ENCODE results near the gene ADD3. TPM values are rescaled to one million over a fixed set of nuclear protein-coding genes. Genes with fewer than 3 reads are reported as not detected.

Gene ADD3
- total RNA-seq, 2 donors from 2014 or later = 60.3 to 123 TPM

DNA sequence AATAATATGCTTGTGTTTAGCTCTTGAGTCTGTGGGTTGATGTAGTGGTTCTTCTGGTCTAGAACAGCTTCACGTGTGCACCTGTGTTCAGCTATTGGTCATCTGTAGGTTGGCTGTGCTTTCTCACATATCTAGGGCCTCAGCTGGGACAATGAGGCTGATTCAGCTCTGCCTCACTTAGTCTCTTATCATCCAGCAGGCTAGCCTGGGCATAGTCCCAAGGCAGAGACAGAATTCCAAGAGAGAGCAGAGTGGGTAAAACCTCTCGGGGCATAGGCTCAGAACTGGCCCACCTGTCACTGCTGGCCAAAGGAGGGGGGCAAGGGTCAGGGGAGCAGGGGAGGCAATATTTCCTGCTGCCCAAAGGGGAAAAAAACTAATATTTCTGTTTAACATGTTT lies 167.6 kb downstream of the ADD3 start:
- no peaks in the 10 kb centered on the region for H3K36me3 Mint-ChIP-seq
- DNase-seq (ENCODE audit: low spot score in 2 of 2) (no peak), ATAC-seq (no peak)
- no peaks in the 10 kb centered on the region for H3K9me3 Mint-ChIP-seq
- H3K27ac Mint-ChIP-seq = no peak overlapping the region

DNA sequence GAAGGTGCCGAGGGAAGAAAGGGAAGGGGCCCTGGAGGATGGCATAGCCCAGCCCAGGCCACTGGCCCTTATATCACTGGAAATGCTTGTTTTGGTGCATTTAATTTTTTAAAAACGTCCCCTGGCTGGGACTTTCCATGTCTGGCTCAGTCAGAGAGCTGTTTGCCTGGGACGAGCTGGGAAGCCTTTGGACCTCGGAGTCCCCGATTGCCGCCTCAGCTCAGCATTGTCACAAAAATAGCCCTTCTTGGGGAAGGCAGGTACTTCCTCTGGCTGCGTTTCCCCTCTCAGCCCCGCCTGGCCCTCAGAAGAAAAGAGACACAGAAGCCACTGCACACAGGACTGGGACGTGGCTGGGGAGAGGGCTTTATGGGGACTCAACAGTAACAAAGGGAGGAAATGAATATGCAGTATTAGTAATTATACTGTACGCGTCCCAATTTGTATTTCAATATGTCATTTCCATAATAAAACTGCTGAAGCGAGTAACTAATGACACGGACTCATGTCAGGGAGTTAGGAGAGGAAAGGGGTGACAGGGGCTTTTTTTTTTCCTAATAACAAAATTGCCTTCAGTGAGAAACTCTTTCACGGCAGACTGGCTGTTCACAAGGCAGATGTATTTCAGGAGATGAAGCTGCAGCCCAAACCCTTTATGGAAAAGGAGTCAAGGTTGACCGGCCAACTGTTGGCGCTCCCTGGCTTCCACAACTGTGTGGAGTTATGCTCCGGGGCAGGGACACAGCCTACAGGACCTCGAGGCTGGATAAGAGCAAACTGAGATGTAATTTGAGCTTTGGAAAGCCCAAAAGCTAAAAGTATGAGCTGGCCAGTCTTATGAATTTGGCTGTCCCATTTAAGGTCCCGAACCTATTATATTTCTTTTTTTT lies 168.6 kb downstream of the ADD3 start:
- Mint-ChIP-seq H3K36me3 (no peaks in the 10 kb centered on the region), H3K9me3 (no peaks in the 10 kb centered on the region), H3K27ac (no peak overlapping the region)
- DNase-seq (ENCODE audit: low spot score in 2 of 2) (no peak), ATAC-seq (no peak)

DNA sequence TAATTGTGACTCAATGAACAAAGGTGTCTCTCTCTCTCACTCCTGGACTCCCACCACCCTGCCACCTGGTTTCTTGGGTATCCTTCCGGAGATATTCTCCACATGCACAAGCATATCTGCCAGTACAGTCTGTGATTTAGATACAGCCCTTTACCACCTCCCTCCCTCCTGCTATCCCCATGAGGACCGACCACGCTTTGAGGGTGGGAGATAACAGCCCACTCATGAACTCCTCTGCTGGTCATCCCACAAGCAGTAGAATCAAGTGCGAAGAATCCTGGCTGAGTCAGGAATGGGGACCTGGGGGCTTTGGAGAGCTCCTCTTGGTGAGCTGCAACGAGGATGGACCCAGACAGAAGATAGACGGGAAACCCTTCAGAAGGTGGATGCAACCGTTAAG lies 171.4 kb downstream of the ADD3 start:
- ATAC-seq (no peak), DNase-seq (ENCODE audit: low spot score in 2 of 2) (no peak)
- Mint-ChIP-seq H3K36me3 (no peaks in the 10 kb centered on the region), H3K9me3 (no peaks in the 10 kb centered on the region), H3K27ac (no peak overlapping the region)

DNA sequence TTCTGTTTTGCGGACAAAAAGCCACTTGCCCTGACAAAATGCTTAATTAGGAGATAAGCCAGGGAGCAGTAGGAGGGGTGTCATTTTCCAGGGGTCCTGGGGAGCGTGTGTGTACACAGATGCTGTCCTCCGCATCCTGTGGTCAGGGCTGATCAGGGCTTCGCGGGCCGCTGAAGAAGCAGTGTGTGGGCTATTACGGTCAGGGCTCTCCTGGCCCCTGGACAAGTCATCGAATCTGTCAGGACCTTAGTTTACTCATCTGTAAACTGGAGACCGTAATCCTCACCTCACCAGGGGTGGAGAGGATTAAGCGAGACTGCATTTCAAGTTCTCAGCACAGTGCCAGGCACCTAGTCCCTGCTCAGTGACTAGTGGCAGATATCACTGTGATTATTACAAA lies 173.7 kb downstream of the ADD3 start:
- Mint-ChIP-seq H3K9me3 (no peaks in the 10 kb centered on the region), H3K27ac (no peak overlapping the region), H3K36me3 (no peaks in the 10 kb centered on the region)
- no peak for DNase-seq (ENCODE audit: low spot score in 2 of 2)
- no peak for ATAC-seq

DNA sequence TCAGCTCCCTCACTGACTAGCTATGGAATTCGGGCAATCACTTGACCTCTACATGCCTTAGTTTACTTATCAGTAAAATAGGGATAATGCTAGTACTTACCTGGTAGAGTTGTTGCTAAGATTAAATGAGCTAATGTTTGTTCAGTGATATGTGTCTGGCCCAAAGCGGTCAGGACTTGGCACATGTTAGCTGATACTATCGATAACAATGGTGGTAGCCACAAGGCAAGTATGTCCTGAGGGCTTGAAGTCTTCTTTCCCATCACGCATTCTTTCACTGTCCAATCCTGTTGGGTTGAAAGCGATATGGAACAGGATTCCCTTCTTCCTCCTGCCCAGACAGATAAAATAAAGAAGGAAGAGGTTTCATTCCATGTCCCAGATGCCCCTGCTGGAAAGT lies 174.1 kb downstream of the ADD3 start:
- Mint-ChIP-seq H3K36me3 (no peaks in the 10 kb centered on the region), H3K27ac (no peak overlapping the region), H3K9me3 (no peaks in the 10 kb centered on the region)
- ATAC-seq = no peak
- no peak for DNase-seq (ENCODE audit: low spot score in 2 of 2)

DNA sequence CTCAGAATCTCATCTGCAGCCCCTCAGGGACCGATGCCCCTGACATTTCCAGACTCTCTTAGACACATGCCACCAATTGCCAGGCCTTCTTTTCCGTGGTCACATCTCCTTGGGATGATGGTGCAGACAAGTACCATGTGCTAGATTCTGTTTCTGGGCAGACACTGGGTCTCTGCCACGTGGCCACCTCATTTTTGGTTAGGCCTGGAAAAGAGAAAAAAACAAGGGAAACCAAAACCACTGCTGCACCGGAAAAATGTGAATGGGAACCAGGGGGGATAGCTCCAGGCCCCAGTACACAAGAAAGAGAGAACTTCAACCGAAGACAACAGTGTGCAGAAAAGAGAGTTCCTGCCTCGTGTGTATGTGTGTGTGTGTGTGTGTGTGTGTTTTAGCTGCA lies 176.6 kb downstream of the ADD3 start:
- no peak for DNase-seq (ENCODE audit: low spot score in 2 of 2)
- Mint-ChIP-seq H3K27ac (no peak overlapping the region), H3K36me3 (no peaks in the 10 kb centered on the region), H3K9me3 (no peaks in the 10 kb centered on the region)
- ATAC-seq = no peak

Other genes starting within 250 kb of the ADD3 start
- gene XPNPEP1, start 84.5 kb upstream of the ADD3 start, total RNA-seq = 100 to 1,000 TPM in 1 of 2 donors, 10 to 100 TPM in 1; 77.9 to 118 TPM
- gene MXI1, start 199.6 kb downstream of the ADD3 start, total RNA-seq = 10 to 100 TPM; 16.2 to 69.6 TPM